H1 (cell line): ENCODE measurements around the gene OAS3. TPM values are rescaled to one million over a fixed set of nuclear protein-coding genes. Genes with fewer than 3 reads are reported as not detected.

Experiments used
- CTCF ChIA-PET: fragments of 300-600 bp; sonication (Branson Sonifier 250); formaldehyde crosslinking; loops from one replicate; lab custom pipeline; 2021; ENCODE audit not compliant: partially characterized antibody; lab: Charles Lee
- POLR2A ChIA-PET: fragments of 300-600 bp; sonication (Branson Sonifier 250); formaldehyde crosslinking; loops from one replicate; lab custom pipeline; 2021; ENCODE audit warnings: inconsistent platforms; ENCODE audit not compliant: partially characterized antibody; lab: Charles Lee
- DNase-seq, 2 experiments: peaks; one replicate each; pipeline versions ENCODE4 v3.0.0 to v3.0.0-alpha.2; 2010 to 2022; ENCODE audit warnings: low spot score in 2 of 2, low read depth in 1 of 2, mixed read lengths in 1 of 2
- FAIRE-seq: peaks from 2 replicates; lab custom pipeline; 2011; peaks lifted over from hg19 to GRCh38; lab: Jason Lieb, UNC
- H2AFZ ChIP-seq: 2 replicates; pipeline ENCODE4 v1.8.1; 2012; ENCODE audit warnings: low read length, inconsistent platforms
- H2AK5ac ChIP-seq: 2 replicates; pipeline ENCODE4 v1.6.1; 2013; ENCODE audit warnings: low read depth, low read length
- H2BK120ac ChIP-seq: replicated peaks from 2 replicates; pipeline ENCODE3; 2013; ENCODE audit warnings: low read depth, low read length, inconsistent platforms
- H2BK12ac ChIP-seq: 2 replicates; pipeline ENCODE4 v1.6.1; 2013; ENCODE audit warnings: low read depth, low read length
- H2BK15ac ChIP-seq: 2 replicates; pipeline ENCODE4 v1.6.1; 2013; ENCODE audit warnings: low read length
- H2BK20ac ChIP-seq: 2 replicates; pipeline ENCODE4 v1.6.1; 2013; ENCODE audit warnings: low read length
- H2BK5ac ChIP-seq: 2 replicates; pipeline ENCODE4 v1.6.1; 2013; ENCODE audit warnings: low read depth, low read length
- H3K14ac ChIP-seq: 2 replicates; pipeline ENCODE4 v1.6.1; 2013; ENCODE audit warnings: inconsistent platforms; ENCODE audit not compliant: insufficient read length
- H3K18ac ChIP-seq: 2 replicates; pipeline ENCODE4 v1.6.1; 2013; ENCODE audit warnings: low read length; ENCODE audit errors: extremely low read depth
- H3K23ac ChIP-seq: 2 replicates; pipeline ENCODE4 v1.6.1; 2013; ENCODE audit warnings: inconsistent platforms; ENCODE audit not compliant: insufficient read length
- H3K23me2 ChIP-seq: 2 replicates; pipeline ENCODE4 v1.6.1; 2013; ENCODE audit warnings: low read depth, low read length
- H3K27ac ChIP-seq: 2 replicates; pipeline ENCODE4 v1.6.1; 2011; ENCODE audit warnings: low read depth, low read length, inconsistent platforms
- H3K27me3 ChIP-seq, 4 experiments: replicated peaks in 1 of 4; 1 replicate in 1 of 4; 2 replicates in 3 of 4; pipeline versions ENCODE4 v1.6.1 to v1.8.1; 2011 to 2013; ENCODE audit warnings: low read length in 3 of 4, mild to moderate bottlenecking in 3 of 4, inconsistent platforms in 2 of 4, mixed read lengths in 2 of 4, moderate library complexity in 1 of 4; ENCODE audit not compliant: control insufficient read depth in 3 of 4, insufficient read depth in 3 of 4; ENCODE audit errors: extremely low read depth in 1 of 4
- H3K36me3 ChIP-seq, 4 experiments: 2 replicates each; pipeline versions ENCODE4 v1.6.1 to v1.8.1; 2011 to 2013; ENCODE audit warnings: mild to moderate bottlenecking in 4 of 4, low read length in 3 of 4, moderate library complexity in 2 of 4, control low read depth in 1 of 4, inconsistent platforms in 1 of 4; ENCODE audit not compliant: insufficient read depth in 4 of 4, control insufficient read depth in 2 of 4
- H3K4ac ChIP-seq: replicated peaks from 2 replicates; pipeline ENCODE3; 2013; ENCODE audit warnings: low read length, low read depth, mixed read lengths, inconsistent platforms; ENCODE audit not compliant: insufficient read length
- H3K4me1 ChIP-seq, 4 experiments: replicated peaks in 1 of 4; 1 replicate in 1 of 4; 2 replicates in 3 of 4; pipeline versions ENCODE4 v1.6.1 to v1.8.1; 2011 to 2013; ENCODE audit warnings: low read length in 3 of 4, inconsistent platforms in 2 of 4, mixed read lengths in 1 of 4; ENCODE audit not compliant: insufficient read depth in 4 of 4, control insufficient read depth in 3 of 4
- H3K4me2 ChIP-seq, 2 experiments: 2 replicates each; pipeline versions ENCODE4 v1.6.1 to v1.8.1; 2011 to 2013; ENCODE audit warnings: low read depth in 2 of 2, low read length in 2 of 2, control low read depth in 1 of 2, inconsistent platforms in 1 of 2, mild to moderate bottlenecking in 1 of 2; ENCODE audit not compliant: insufficient read depth in 1 of 2
- H3K4me3 ChIP-seq, 4 experiments: fragments of 200-600, 300-600 bp in 1 of 4; sonication (generic), shearing (Covaris generic), sonication (Bioruptor Twin) in 1 of 4; 2 replicates each; pipeline versions ENCODE4 v1.5.1 to v1.8.1; 2011 to 2016; ENCODE audit warnings: low read length in 4 of 4, low read depth in 3 of 4, control low read depth in 2 of 4, inconsistent platforms in 2 of 4, mild to moderate bottlenecking in 2 of 4, mixed read lengths in 1 of 4, moderate library complexity in 1 of 4; ENCODE audit not compliant: insufficient read depth in 2 of 4; ENCODE audit errors: extremely low read depth in 1 of 4
- H3K56ac ChIP-seq: replicated peaks from 2 replicates; pipeline ENCODE3; 2013; ENCODE audit warnings: low read depth, mild to moderate bottlenecking, mixed read lengths, low read length, inconsistent platforms; ENCODE audit not compliant: insufficient read length
- H3K79me1 ChIP-seq: 2 replicates; pipeline ENCODE4 v1.6.1; 2013; ENCODE audit warnings: low read depth, low read length, control low read depth
- H3K79me2 ChIP-seq, 2 experiments: 2 replicates each; pipeline versions ENCODE4 v1.6.1 to v1.8.1; 2012 to 2013; ENCODE audit warnings: low read length in 2 of 2, mild to moderate bottlenecking in 2 of 2, inconsistent platforms in 1 of 2; ENCODE audit not compliant: insufficient read depth in 2 of 2, control insufficient read depth in 1 of 2
- H3K9ac ChIP-seq, 4 experiments: replicated peaks in 1 of 4; 1 replicate in 1 of 4; 2 replicates in 3 of 4; pipeline versions ENCODE4 v1.6.1 to v1.8.1; 2011 to 2013; ENCODE audit warnings: low read depth in 3 of 4, low read length in 3 of 4, control low read depth in 2 of 4, mild to moderate bottlenecking in 2 of 4, moderate library complexity in 2 of 4, inconsistent platforms in 1 of 4; ENCODE audit errors: extremely low read depth in 1 of 4
- H3K9me3 ChIP-seq, 2 experiments: 2 replicates each; pipeline versions ENCODE4 v1.6.1 to v1.8.1; 2012 to 2013; ENCODE audit warnings: mild to moderate bottlenecking in 2 of 2, moderate library complexity in 2 of 2, control low read depth in 1 of 2, inconsistent platforms in 1 of 2, low read depth in 1 of 2, low read length in 1 of 2, mixed read lengths in 1 of 2; ENCODE audit not compliant: insufficient read depth in 2 of 2
- H4K20me1 ChIP-seq, 2 experiments: replicated peaks in 1 of 2; 2 replicates each; pipeline versions ENCODE3 to v1.8.1; 2011 to 2013; ENCODE audit warnings: inconsistent platforms in 2 of 2, low read length in 2 of 2, mild to moderate bottlenecking in 1 of 2; ENCODE audit not compliant: insufficient read depth in 2 of 2, control insufficient read depth in 1 of 2
- H4K5ac ChIP-seq: 2 replicates; pipeline ENCODE4 v1.6.1; 2013; ENCODE audit warnings: low read length, low read depth, mixed read lengths, inconsistent platforms; ENCODE audit not compliant: insufficient read length
- H4K8ac ChIP-seq: 2 replicates; pipeline ENCODE4 v1.8.0; 2013; ENCODE audit warnings: mild to moderate bottlenecking, moderate library complexity, low read length, inconsistent platforms; ENCODE audit not compliant: insufficient read depth; ENCODE audit errors: extremely low read depth
- H4K91ac ChIP-seq: replicated peaks from 2 replicates; pipeline ENCODE3; 2013; ENCODE audit warnings: low read length, mixed read lengths, inconsistent platforms; ENCODE audit not compliant: insufficient read length
- EGR1 ChIP-seq: IDR thresholded peaks from 2 replicates; pipeline ENCODE4 v1.6.1; 2011; ENCODE audit warnings: low read depth, low read length, borderline replicate concordance
- PHF8 ChIP-seq: fragments of 200-600 bp; sonication (generic); conservative IDR thresholded peaks from 2 replicates; pipeline ENCODE4 v1.7.1; 2012; ENCODE audit warnings: low read depth, mild to moderate bottlenecking, inconsistent platforms, low read length, moderate library complexity
- WGBS, 2 experiments: shearing (Covaris generic) in 1 of 2; methylation state at CpG; one replicate each; pipeline versions ENCODE4 v1.1.6 to v1.1.7; 2013 to 2015; ENCODE audit warnings: low lambda C conversion rate in 2 of 2, mixed read lengths in 2 of 2, inconsistent platforms in 1 of 2, low coverage in 1 of 2, missing lambda C conversion rate in 1 of 2; ENCODE audit not compliant: insufficient replicate concordance in 2 of 2, insufficient coverage in 1 of 2, insufficient read length in 1 of 2; ENCODE audit errors: extremely low coverage in 1 of 2, missing lambda C conversion rate in 1 of 2; 5-methylcytosine and 5-hydroxymethylcytosine counted together
- polyA plus RNA-seq, 7 experiments: library from polyadenylated mRNA; depleted of rRNA in 3 of 7; stranded (reverse) in 5 of 7; unstranded in 2 of 7; fragments of >200 nt in 5 of 7; fragments of 200-250 nt in 2 of 7; gene quantifications; 1 replicate in 5 of 7; 2 replicates in 1 of 7; 4 replicates in 1 of 7; pipeline versions ENCODE4 v1.2.1 to v1.2.3, GENCODE V29; 2011 to 2013; ENCODE audit warnings: missing spikeins in 2 of 7, mixed read lengths in 2 of 7
- total RNA-seq: library from RNA; stranded (reverse); fragmentation: NEBNext Ultra II Directional; extraction: Animal tissue kit (Norgen Biotek cat#: 25700); gene quantifications from 2 replicates; pipeline ENCODE4 v1.2.1, GENCODE V29; 2021
- TF ChIP-seq, protein P1 (sequence below): IDR thresholded peaks from 2 replicates; pipeline ENCODE4 v1.6.1; 2012; ENCODE audit warnings: low read length, inconsistent platforms

Gene OAS3
- total and polyA plus RNA-seq, 2 of the 8 experiments (the other 6 are each of a cell fraction or from before 2014, with no cell fraction given), result 0.73 to 3.7 TPM

- TF ChIP-seq, protein P1, sequence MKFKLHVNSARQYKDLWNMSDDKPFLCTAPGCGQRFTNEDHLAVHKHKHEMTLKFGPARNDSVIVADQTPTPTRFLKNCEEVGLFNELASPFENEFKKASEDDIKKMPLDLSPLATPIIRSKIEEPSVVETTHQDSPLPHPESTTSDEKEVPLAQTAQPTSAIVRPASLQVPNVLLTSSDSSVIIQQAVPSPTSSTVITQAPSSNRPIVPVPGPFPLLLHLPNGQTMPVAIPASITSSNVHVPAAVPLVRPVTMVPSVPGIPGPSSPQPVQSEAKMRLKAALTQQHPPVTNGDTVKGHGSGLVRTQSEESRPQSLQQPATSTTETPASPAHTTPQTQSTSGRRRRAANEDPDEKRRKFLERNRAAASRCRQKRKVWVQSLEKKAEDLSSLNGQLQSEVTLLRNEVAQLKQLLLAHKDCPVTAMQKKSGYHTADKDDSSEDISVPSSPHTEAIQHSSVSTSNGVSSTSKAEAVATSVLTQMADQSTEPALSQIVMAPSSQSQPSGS, result no peak
- TF ChIP-seq EGR1, result no peak
- TF ChIP-seq PHF8, result no peak
- H3K4me3 ChIP-seq, result no peak overlapping the region
- H4K20me1 ChIP-seq, result no peaks in the 10 kb centered on the region
These were observed 30.7 kb upstream of the OAS3 start for GRCh38 chr12:112907415-112908157.

More at GRCh38 chr12:112907415-112908157, 30.7 kb upstream of the OAS3 start:
- no peak overlapping the region for H3K14ac ChIP-seq
- no peak overlapping the region for H3K4me2 ChIP-seq
- no peak overlapping the region for H3K27ac ChIP-seq
- H4K8ac ChIP-seq, result no peak overlapping the region
- H3K4me1 ChIP-seq, result no peaks in the 10 kb centered on the region
- H2BK20ac ChIP-seq, result no peak overlapping the region
- H2AFZ ChIP-seq, result no peak overlapping the region
- H3K18ac ChIP-seq, result no peak overlapping the region
- DNase-seq (no peak), FAIRE-seq (no peak)
- H2BK5ac ChIP-seq, result no peak overlapping the region
- H3K36me3 ChIP-seq, result no peaks in the 10 kb centered on the region; a peak in 1 of 8 replicates
- H2BK120ac ChIP-seq, result no peak overlapping the region
- no peak overlapping the region for H3K23ac ChIP-seq
- H2BK15ac ChIP-seq, result no peak overlapping the region
- peaks cover 5 to 8% of the 10 kb centered on the region in 2 experiments; a peak in 3 of 4 replicates for H3K9me3 ChIP-seq
- no peak overlapping the region for H3K56ac ChIP-seq
- CTCF ChIA-PET, result interaction anchor here (0.6 to 1.0 kb wide), 2 partner anchors 85 to 120 kb away, joined by 3 read pairs; no protein-coding TSS in a partner anchor
- no peak overlapping the region for H4K5ac ChIP-seq
- no peaks in the 10 kb centered on the region for H3K27me3 ChIP-seq
- no peak overlapping the region for H3K9ac ChIP-seq
- H3K79me1 ChIP-seq, result no peaks in the 10 kb centered on the region
- H4K91ac ChIP-seq, result no peak overlapping the region
- no peak overlapping the region for H2AK5ac ChIP-seq
- no peak overlapping the region for H2BK12ac ChIP-seq
- H3K4ac ChIP-seq, result no peak overlapping the region
- H3K79me2 ChIP-seq, result no peaks in the 10 kb centered on the region
- POLR2A ChIA-PET, result no interaction called here
- WGBS, 2 experiments, result 92% methylated on average over 7 of the region's 7 CpGs; no CpG with 5 or more reads in 1 of the 2 experiments
- no peaks in the 10 kb centered on the region for H3K23me2 ChIP-seq
